GM15510 (cell line): ENCODE data around the gene PHF20.
A peak's percentile ranks its signal among the peaks of the same experiment; 100 is the strongest.

Source experiments
- POLR2A ChIP-seq: IDR thresholded peaks from 3 replicates; pipeline ENCODE4 v1.6.1; 2011; ENCODE audit warnings: borderline replicate concordance; ENCODE audit not compliant: insufficient read length; ENCODE audit errors: extremely low read depth

PHF20 gene

DNA sequence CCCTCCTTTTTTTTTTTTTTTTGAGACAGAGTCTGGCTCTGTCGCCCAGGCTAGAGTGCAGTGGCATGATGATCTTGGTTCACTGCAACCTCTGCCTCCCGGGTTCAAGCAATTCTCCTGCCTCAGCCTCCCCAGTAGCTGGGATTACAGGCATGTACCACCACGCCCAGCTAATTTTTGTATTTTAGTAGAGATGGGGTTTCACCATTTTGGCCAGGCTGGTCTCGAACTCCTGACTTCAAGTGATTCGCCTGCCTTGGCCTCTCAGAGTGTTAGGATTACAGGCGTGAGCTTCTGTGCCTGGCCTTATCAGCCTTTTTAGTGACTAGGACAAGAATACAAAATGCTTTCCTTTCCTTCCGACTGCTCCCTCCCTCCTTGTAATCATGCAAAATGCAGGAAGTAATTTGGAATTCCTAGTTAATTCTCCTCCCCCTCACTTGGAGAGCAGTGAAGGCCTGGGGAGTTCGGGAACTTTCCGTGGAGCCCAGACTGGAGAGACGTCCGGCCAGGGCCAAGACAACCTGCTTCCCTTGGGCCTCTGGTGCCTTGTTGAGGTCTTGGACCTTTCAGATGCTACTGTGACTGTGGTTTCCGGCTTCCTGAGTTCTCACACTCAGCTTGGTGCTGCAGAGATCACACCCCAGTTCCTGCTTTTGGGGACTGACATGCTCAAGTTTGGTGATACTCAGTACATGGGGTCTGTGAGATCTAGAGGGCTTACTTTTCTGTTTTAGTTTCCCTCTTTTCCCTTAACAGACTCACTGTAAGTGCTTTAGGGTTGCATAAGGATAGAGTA, 3.9 kb upstream of the PHF20 start:
- peak; percentile 66 for TF ChIP-seq POLR2A

DNA sequence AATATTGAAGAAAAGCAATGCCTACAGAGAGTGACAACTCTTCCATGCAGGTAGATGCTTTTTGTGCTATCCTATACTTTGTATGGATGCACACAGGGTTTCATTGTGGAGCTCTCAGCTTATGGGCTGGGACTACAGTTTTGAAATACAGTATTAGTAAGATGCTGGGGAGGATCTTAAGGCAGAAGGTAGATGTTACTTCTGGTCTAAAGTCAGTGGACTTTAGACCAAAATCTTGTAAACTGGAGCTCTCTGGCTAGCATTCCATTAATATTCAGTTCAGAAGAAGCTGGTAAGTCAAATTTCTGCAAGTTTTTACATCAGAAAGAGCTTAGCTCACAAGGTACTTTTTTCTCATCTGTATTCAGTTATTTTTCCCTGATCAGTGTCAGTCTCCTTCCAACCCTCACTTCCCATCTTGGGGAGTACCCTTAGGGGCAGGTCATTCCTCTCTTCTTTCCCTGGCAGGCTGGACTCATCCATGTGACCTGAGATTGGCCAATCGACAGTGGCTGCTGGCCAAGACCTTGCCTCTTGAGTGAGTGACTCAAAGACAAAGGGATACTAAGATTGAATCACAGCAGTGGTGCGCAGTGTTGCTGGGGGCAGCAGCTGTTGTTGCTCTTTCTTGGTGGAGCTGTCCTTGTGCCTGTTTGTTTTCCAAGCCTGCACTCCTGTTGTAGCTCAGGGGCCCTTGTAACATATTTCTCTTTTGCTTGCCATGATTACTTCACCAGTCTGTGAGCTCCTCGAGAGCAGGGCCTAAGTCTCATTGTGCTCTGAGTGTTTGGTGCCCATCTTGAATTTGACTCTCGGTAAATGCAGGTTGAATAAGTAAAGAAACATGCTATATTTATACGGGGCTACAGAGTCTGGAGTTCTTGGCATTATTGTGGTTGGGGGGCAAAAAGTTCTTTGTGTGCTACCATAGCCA, 2.8 kb upstream of the PHF20 start:
- TF ChIP-seq POLR2A = peak; percentile 45

DNA sequence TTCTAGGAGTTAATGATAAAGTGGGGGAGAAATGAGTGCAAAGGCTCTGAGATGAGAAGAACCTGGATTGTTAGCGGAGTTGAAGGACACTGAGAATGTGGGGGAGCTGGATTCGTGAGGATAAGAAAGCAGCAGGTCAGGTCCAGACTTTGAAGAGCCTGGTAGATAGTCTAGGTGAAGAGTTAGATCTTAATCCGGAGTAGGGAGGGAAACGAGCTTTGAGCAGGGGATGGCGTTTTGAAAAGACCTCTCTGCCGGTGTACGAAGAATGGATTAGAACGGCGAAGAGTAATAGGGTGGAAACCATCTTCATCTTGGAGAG, 487 bp upstream of the PHF20 start:
- TF ChIP-seq POLR2A = no peak

DNA sequence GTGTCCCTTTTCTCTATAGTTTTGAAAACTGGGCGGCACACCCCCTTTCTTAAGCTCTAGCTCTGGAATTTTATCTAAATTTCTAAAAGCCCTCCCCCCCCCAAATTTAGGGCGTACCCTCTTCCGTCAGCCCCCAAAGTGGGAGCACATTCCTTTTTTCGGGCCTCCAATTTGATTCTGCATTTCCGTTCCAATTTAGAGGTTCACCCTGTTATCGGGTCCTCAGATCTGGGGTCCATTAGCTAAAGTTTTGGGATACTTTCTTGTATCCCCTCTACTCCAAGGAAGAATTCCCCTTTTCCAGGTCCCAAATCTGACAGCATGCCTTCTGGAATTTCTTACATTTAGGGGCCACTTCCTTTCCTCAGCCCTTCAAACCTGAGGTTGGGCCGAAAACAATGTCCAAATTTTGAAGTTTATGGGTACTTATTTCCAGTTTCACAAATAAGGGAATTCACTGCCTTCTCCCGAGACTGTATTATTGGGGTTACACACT, 796 bp downstream of the PHF20 start:
- no peak for TF ChIP-seq POLR2A

DNA sequence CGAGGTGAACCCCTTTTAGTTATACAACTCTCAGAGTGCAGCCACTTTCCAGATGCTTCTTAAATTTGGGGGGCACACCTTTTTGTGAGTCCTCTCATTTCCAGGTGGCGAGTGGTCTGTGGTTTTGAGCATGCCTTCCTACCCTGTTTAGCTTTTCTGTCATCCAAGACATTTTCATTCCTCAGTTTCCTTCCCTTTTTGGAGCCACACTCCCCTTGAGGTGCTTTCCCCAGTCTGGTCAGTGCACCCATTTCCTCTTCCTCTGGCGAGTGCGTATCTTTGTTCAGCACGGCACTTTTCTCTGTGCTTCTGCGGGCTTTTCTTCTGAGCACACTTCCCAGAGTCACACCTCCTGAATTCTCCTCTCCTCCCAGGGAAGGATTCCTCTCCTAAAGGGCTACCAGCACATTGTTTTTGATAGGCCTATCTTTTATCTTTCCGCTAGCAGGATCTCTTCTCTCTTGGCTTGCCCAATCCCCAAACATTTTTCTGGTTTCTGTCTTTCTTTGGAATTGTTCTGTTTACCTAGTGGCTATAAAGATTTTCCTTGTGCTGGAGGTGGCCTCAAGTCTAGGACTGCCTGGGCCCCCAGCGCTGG, 1.4 kb downstream of the PHF20 start:
- no peak for TF ChIP-seq POLR2A

DNA sequence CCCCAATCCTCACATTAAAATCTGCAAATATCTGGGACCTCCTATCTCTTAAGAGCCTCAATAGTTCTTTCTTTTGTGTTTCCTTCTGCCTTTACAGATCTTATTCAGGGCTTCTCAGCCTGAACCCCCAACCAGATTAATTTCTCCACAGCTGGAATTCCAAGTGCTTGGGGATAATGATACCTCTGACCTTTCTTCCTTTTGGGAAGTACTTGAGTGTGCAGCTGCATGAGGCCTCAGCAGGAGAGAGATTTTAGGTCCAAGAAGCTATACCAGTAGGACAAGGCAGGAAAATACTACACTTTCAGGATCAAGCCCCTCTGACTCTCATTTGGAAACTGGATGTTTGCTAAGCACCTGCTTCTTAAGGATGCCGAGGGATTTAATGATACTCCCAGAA, 2.6 kb downstream of the PHF20 start:
- no peak for TF ChIP-seq POLR2A

DNA sequence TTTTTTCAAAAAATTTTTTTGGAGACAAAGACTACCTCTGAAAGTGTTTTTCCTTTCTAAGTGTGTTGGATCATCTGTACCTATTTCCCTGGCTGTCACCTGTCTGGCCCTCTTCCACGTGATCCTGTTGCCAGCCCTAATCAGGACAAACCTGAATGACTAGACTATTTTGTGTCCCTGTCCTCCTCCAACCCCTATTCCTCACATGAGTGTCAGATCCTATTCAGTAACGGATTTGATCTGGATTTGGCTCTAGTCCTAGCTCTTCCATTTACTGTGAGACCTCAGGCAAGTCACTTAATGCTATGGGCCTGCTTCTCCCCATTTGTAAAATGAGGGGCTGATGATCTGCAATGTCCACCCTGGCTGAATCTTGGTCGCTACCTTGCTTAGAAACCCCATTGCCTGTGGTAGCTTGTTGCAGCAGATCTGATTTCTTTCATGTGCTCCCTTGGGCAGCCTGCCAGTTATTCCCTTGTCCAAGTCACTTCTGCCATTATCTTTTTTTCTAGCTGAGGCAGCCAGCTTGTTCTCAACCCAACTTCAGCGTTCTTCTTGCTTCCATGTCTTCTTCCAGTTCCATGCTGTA, 4.8 kb downstream of the PHF20 start:
- TF ChIP-seq POLR2A = no peak

DNA sequence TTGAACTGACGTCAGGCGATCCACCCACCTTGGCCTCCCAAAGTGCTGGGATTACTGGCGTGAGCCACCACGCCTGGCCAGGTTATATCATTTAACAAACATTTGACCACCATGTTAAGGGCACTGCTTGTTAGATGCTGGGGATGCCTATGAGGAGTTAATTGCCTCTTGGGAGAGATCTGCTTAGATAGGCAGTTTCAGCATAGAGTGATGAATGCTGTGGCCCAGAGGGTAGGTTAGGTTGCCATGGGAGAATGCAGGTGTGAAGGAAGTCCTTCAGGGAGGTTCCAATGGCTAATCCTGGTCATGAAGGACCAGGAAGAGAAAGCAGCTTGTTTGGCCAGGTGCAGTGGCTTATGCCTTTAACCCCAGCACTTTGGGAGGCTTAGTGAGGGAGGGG, 17.0 kb downstream of the PHF20 start:
- no peak for TF ChIP-seq POLR2A

DNA sequence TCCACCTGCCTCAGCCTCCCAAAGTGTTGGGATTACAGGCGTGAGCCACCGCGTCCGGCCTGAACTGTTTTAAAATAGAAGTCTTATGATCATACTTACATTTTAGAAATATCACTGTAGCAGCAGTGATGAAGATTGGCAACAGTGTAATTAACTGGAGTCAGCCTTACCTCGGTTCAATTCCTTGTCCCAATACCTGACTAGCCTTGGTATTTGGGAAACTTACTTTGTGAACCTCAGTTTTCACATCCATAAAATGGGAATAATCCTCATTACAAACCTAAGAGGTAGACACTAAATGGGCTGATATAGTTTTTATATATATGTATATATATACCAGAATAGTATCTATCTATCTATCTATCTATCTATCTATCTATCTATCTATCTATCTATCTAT, 19.3 kb downstream of the PHF20 start:
- TF ChIP-seq POLR2A = no peak

DNA sequence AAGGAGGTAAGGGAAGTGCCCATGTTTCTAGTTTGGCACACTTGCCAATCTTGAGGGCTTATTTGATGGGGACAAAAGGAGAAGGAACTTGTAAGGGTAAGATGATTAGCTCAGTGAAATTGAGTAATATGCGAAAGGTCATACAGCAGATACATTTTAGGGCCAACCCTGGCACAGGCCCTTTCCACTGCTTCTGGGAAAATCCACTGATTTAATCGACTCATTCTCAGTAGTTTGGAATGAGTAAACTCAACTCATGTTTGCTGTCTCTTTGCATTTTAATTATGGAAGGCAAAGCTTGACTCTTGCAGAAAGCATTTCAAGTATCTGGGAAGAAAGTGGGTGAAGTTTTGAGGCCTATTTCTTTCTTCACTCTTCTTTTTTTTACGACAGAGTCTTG, 20.0 kb downstream of the PHF20 start:
- no peak for TF ChIP-seq POLR2A

DNA sequence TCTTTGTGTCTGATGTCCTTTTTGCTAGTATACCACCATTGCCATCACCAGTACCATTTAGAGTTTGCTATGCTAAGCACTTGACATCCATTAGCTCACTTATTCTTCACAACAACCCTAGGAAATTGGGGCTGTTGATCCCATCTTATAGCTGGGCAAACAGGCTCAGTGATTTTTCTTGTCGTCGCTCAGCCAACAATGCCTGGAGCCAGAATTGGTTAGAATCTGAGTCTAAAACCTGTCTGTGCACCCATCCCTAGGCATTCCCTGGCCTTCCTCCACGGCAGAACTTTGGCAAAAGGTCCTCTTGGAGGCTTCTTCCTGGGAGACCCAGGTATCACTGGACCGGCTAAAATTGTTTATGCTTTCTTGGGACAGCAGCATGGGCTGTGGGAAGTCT, 20.9 kb downstream of the PHF20 start:
- TF ChIP-seq POLR2A = no peak

DNA sequence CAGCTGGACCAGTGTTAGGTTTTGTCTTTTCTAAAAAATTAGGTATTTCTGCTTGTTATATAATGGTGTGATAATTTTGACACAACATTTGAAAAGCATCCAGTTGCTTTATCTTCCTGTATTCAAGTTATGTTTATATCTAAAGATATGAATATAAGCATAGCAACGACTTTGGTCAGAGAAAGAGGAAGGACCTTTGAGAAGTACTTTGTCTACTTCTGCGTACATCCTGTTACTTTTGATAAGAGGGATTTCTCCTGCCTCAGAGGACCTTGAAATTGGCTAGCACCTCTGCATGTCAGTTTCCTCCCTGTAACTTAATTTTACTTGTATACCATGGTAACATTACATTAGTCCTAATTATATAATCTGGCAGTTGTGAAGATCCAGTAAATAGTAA, 24.8 kb downstream of the PHF20 start:
- no peak for TF ChIP-seq POLR2A

DNA sequence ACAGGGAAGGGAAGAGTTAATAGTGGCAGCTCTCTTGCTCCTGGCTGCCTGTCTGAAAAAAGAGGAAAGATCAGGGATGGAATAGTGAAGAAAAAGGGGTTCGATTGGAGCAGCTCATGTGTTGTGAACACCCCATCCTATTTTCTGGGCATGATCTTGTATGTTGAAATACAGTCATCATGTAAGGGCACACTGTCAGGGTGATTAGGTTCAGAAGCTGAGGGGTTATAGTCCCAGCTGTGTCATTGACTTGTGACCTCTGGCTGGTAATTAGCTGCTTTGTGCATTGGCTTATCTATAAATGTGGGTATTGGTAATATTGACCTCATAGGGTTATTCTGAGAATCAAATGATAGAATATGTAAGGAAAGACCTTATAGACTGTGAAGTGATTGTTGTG, 30.1 kb downstream of the PHF20 start:
- TF ChIP-seq POLR2A = no peak

DNA sequence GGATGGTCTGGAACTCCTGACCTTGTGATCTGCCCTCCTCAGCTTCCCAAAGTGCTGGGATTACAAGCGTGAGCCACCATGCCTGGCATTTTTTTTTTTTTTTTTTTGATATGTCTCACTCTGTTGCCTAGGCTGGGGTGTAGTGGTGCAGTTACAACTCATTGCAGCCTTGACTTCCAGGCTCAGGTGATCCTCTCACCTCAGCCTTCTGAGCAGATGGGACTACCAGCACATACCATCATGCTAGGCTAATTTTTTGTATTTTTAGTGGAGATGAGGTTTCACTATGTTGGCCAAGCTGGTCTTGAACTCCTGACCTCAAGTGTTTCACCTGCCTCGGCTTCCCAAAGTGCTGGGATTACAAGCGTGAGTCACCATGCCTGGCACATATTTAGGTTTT, 34.3 kb downstream of the PHF20 start:
- TF ChIP-seq POLR2A = no peak

DNA sequence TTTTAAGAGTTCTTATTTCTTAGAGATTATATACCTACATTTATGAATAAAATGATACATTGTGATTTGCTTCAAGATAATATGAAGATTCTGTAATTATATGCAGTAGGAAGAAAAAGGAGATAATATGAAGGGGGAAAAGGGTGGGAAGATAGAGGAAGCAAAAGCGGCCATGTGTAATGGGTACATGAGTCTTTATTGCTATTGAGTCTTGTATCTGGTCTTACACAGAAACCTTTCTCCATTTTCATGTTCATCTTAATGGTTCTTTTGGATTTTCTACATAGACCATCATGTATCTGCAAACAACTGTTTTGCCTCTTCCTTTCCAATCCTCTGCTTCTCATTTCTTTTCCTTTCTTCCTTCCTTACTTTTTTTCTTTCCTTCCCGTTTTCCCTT, 36.1 kb downstream of the PHF20 start:
- TF ChIP-seq POLR2A = no peak
